Measurements from ENCODE around the gene CSTB.

CSTB gene

GRCh38 chr21:43750339-43751033 is 25.6 kb downstream of the CSTB start:
- no peak for DNase-seq (ENCODE audit: low read depth in 2 of 2)

- DNase-seq (ENCODE audit: low read depth in 2 of 2), result no peak
These were observed 26.4 kb downstream of the CSTB start for GRCh38 chr21:43749651-43750262.

GRCh38 chr21:43748622-43749021 is 27.5 kb downstream of the CSTB start:
- DNase-seq (ENCODE audit: low read depth in 2 of 2), result no peak

- no peak for DNase-seq (ENCODE audit: low read depth in 2 of 2)
These were observed 30.2 kb downstream of the CSTB start for GRCh38 chr21:43745772-43746517.

- no peak for DNase-seq (ENCODE audit: low read depth in 2 of 2)
These were observed 31.4 kb downstream of the CSTB start for GRCh38 chr21:43744725-43745124.

- DNase-seq (ENCODE audit: low read depth in 2 of 2), result no peak
These were observed 32.2 kb downstream of the CSTB start for GRCh38 chr21:43743947-43744346.

GRCh38 chr21:43741423-43742096 is 34.5 kb downstream of the CSTB start:
- no peak for DNase-seq (ENCODE audit: low read depth in 2 of 2)

- DNase-seq (ENCODE audit: low read depth in 2 of 2), result no peak
These were observed 35.5 kb downstream of the CSTB start for GRCh38 chr21:43740497-43741156.

- no peak for DNase-seq (ENCODE audit: low read depth in 2 of 2)
These were observed 36.3 kb downstream of the CSTB start for GRCh38 chr21:43739621-43740435.

GRCh38 chr21:43737158-43737950 is 38.8 kb downstream of the CSTB start:
- no peak for DNase-seq (ENCODE audit: low read depth in 2 of 2)

- DNase-seq (ENCODE audit: low read depth in 2 of 2), result no peak
These were observed 39.8 kb downstream of the CSTB start for GRCh38 chr21:43736224-43736883.

GRCh38 chr21:43735236-43736091 is 40.6 kb downstream of the CSTB start:
- DNase-seq (ENCODE audit: low read depth in 2 of 2), result no peak

- DNase-seq (ENCODE audit: low read depth in 2 of 2), result no peak
These were observed 41.2 kb downstream of the CSTB start for GRCh38 chr21:43734928-43735229.

GRCh38 chr21:43734131-43734927 is 41.8 kb downstream of the CSTB start:
- no peak for DNase-seq (ENCODE audit: low read depth in 2 of 2)

- DNase-seq (ENCODE audit: low read depth in 2 of 2), result no peak
These were observed 42.5 kb downstream of the CSTB start for GRCh38 chr21:43733529-43734071.

- DNase-seq (ENCODE audit: low read depth in 2 of 2), result no peak
These were observed 43.0 kb downstream of the CSTB start for GRCh38 chr21:43733060-43733459.

- no peak for DNase-seq (ENCODE audit: low read depth in 2 of 2)
These were observed 44.0 kb downstream of the CSTB start for GRCh38 chr21:43731891-43732711.
